SKM-1 (cell line): ENCODE results near the gene SOS1.
A peak's percentile ranks its signal among the peaks of the same experiment; 100 is the strongest.
"Not testable (repeated sequence)": the region's sequence is repeated elsewhere in the genome, so short reads cannot be mapped to it uniquely, and the experiment has no call there.

Experiments used
- DNase-seq: peaks from one replicate; lab custom pipeline; 2025; ENCODE audit not compliant: unreplicated experiment; lab: John Stamatoyannopoulos, UW

SOS1 gene

DNA sequence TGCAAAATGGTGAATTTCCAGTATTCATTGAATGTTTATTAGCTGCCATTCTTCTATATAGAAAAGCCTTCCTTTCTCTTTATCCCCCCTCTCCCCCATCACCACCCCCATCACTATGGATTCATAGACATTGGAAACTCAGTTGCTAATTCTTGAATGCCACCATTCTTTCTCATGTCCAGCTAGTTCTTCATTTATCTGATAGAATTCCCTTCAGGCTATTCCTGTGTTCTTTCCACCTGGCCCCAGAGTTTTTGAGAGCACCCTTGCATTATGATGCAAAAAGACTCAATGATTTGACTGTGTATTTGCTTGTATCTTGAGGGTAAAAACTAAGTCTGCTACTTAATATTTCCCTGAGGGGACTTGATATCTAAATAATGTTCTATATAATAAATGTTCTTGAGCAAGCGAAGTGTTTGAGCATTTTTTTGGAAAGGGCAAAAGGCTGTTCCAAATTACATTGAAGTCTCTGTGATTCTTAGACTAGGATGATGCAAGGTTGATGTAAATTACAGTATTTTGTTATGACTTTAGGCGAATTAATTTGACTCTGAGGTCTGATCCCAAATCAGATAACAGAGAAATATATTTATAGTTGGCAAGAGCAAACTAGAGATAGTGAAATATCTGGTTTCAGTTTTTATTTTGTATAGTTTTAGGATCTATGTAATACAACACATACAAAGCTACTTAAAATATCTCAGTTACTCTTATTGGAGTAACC, 18.8 kb upstream of the SOS1 start:
- DNase-seq: no peak

DNA sequence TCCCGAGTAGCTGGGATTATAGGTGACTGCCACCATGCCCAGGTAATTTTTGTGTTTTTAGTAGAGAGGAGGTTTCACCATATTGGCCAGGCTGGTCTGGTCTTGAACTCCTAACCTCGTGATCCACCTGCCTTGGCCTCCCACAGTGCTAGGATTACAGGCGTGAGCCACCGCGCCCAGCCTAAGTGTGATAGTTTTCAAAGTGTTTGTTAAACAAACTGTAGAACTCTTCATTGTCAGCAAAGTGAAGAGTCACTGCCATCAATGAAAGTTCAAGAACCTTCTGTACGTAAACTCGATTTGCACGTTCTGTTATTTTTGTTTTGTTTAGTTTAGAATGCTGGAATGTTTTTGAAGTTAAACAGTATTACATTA, 18.0 kb upstream of the SOS1 start:
- no peak for DNase-seq

DNA sequence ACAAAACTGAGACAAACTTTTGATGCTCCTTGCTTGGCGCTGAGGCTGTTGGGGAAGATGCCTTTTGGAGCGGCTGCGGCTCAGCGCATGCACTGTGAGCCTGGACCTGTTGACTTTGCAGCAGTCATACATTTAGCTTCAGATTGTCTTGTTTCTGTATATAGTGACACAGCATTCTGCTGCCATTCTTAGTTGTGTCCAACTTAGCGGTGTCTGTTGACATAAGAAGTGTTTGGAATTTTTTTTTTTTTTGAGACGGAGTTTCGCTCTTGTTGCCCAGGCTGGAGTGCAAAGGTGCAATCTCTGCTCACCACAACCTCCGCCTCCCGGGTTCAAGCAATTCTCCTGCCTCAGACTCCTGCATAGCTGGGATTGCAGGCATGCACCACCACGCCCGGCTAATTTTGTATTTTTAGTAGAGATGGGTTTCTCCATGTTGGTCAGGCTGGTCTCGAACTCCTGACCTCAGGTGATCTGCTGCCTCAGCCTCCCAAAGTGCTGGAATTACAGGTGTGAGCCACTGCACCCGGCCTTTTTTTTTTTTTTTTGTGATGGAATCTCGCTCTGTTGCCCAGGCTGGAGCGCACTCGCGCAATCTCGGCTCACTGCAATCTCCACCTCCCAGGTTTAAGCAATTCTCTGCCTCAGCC, 17.5 kb upstream of the SOS1 start:
- not testable (repeated sequence) for DNase-seq

DNA sequence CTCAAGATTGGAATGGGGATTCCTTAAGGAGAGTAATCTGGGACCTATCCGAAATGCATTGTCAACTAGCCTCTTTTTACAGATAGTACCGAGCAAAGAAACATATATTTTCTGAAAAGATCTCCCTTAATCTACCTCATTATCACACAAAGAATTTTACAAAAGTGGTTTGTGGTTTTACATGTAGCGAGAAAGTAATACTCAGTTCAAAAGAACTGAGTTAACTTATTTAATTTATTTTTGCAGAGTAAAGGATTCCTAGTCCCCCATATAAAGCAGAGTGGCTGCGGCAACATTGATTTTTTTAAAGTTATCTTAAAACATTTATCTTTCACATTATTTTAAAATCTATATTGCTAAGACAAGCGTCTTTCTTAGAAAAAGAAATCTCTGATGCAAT, 15.9 kb upstream of the SOS1 start:
- DNase-seq: no peak

DNA sequence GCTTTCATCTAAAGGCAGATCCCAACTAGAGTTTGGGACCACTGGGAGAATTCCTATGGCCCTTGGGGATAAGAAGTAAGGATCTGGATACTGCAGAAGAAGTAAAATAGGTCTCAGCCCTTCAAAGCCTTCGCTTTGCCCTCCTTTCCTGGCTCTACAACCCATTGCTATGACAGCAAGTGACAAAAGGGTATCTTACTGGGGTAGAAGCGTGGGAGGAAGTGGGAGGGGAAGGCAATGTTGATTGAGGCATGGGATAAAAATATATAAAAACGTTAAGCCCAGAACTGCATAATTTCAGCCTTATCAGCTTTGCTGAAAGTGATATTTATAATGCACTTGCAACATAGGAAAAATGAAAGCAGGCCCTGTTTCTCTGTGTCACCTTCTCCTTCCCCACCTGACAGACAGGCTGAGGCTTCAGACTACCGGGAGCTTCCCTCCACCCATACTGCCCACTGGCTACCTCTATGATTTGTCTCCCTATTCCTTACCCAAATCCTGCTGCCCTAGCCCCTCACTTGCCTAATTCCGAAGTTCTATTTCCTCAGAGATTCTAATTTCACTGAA, 14.9 kb upstream of the SOS1 start:
- no peak for DNase-seq

DNA sequence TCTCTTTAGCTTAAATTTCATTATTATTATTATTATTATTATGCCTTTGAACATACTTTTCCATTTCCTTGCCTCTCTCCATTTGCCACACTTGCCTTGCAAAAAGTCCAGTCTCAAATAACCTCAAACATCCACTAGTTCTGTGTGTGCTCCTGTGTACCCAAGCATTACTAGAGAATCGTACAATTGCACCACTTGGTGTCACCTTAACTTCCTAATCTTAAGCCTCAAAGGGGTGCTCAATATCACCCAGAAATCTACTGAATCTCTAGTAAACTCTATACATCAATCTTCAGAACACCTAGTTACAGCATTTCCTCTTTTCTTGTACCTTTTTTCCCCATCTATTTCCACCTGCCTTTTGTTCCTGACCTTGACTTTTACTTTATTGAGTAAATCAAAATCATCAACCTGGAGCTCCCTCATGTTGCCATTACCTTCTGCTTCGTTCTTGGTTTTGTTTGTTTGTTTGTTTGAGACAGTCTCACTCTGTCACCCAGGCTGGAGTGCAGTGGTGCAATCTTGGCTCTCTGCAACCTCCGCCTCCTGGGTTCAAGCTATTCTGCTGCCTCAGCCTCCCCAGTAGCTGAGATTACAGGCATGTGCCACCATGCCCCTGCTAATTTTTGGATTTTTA, 12.5 kb upstream of the SOS1 start:
- DNase-seq: no peak

DNA sequence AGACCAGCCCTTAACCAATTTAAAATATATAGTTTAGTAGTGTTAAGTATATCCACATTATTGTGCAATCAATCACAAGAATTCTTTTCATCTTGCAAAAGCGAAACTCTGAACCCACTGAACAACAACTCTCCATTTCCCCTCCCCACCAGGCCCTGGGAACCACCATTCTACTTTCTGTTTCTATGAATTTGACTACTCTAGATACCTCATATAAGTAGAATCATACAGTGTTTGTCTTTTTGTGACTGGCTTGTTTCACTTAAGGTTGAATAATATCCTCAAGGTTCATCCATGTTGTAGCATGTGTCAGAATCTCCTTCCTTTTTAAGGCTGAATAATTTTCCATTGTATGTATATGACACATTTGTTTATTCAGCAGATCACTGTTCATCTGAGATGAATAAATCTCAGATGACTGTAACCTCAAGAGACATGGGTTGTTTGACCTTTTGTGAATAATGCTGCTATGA, 8.1 kb upstream of the SOS1 start:
- DNase-seq: no peak

DNA sequence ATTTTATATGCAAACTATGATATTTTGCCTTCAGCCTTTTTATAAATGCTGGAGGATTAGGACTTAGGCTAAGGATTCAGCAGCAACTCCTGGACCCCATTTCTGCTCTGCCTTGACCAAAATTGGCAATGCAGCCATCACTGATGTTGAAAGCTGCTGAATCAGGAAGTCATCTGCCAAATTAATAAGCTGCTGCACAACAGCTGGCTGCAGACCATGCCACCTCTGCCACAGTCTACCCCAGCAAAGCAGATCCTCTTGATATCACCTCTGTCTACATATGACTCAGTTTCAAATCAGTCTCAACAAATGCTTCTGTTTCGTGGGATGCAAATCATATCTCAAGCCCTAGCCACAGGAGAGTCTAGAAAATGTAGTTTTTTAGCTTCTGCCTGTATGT, 7.1 kb upstream of the SOS1 start:
- DNase-seq: no peak

DNA sequence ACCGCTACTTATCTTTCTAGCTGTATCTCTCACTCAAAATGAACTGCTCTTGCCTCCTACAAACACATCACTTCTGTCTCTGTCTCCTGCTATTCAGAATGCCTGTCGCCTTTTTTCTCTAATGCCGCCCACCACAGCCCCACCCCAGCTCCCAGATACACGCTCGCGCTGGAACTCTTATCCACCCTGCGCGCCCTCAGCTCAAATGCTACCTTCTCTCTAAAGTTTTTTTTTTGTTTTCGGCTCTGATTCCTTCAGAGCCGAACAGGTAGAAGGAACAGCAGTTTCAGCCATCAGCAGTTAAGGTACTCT, 3.9 kb upstream of the SOS1 start:
- no peak for DNase-seq

DNA sequence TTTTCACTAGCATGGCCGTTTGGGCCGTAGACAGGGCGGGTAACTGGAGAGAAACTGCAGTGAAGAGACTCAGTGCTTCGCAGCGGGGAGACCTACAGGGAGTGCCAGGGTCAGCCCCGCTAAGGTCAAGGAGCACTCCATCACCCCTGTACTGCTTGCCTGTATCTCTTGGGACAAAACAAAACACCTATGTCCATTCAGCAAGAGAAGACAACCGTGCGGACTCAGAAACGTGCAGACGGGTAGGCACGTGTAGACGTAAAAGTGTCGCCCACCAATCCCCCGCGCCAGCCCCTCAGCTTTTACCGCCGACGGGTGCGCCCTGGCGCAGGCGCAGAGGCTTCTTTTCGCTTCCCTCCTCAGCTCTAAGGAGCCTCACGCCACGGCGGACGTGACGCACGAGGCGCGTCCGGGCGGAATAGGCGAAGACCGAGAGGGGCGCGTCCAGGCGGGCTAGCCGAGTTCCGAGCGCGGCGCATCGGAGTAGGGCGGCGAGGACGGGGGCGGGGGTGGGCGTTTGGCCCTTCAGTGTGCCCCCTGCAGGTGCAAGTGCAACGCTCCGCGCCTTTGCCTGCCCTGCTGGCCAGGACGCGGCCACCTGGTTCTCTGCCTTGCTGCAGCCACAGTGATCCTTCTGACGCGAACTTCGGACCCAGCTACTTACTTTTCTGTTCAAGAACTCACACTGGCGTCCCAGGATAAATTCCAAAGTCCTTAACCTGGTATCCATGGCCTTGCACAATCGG, 3.3 kb upstream of the SOS1 start:
- DNase-seq: peak; percentile 82

DNA sequence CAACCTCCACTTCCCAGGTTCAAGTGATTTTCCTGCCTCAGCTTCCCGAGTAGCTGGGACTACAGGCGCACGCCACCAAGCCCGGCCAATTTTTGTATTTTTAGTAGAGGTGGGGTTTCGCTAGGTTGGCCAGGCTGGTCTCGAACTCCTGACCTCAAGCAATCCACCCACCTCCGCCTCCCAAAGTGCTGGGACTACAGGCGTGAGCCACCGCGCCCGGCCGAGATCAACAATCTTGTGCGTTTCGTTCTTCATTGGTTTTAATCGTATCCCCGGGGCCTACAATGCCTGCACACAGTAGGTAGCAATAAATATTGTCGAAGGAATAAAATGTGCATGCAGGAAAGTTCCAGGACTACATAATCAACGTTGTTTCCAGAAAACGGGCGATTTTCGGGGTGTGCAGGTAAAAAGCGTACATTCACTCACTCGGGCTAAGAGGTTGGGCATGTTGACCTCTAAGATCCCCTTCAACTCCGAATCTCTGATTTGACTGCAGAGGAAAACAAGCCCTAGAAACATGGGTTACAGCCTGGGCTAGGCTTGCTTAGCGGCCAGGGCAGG, 2.7 kb upstream of the SOS1 start:
- DNase-seq: no peak

DNA sequence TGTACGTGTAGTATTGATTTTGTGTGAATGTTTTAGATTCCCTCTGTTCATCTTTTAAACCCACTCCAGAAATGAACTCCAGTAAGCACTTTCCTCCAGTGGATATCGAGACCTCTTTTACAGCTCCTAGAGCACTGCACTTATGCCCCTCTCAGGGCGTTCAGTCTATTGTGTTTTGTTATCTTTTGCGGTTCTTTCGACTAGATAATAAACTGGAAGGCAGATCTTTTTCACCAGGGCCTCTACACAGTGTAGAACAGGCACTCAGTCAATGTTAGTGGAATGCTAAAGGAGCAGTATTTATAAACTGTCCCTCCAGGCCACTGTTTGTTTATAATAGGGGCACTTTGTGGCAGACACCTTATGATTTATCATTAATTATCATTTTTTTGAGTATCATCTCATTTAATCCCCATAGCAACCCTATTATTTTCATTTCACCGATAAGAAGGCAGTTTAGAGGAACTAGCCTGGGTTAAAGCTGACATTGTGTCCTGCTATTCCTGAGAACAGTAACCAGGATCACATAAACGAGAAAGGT, 742 bp upstream of the SOS1 start:
- no peak for DNase-seq

DNA sequence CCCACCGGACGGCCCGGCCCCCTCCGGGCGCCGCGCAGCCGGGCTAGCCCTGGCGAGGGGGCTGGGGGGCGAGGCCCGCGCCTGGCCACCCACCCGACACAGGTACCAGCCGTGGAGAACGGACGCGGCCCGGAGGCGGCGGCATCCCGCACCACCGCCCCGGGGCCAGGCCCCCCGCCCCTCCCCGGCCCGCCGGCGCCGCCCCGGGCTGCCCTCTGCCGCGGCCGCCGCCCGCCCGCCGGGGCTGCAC, 405 bp downstream of the SOS1 start:
- no peak for DNase-seq

DNA sequence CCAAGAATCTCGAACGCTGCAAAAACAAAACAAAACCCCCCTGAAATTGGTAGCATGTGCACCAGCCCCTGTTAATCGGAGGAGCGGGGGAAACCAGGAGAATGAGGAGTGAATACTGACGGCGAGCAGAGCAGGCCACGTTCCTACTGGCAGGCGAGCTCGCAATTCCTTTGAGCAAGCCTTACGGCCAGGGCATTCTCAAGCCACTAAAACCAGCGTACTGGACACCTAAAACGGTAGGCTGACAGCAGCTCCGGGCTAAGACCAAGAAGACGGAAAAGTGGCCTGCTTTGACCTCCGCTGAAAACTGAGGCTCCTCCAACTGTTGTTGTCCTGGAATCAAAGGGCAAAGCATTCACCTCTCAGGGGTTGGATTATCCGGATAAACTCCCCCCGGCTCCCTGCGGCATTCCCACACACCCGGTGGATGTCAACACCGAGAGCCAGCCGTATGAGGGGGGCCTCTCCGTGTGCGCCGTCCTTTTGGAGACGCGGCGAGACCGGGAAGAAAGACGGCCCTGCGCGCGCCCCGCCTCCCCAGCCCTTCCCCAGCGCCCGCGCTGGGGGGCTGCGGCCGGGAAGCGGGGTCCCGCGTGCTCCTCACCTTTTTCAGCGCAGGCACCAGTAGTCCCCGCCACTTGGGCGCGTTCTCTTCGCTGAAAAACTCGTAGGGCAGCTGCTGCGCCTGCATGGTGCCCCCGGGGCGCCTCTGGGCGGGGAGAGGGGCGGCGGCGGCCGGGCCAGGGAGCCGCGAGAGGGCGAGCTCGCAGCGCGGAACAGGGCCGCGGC, 925 bp downstream of the SOS1 start:
- no peak for DNase-seq

DNA sequence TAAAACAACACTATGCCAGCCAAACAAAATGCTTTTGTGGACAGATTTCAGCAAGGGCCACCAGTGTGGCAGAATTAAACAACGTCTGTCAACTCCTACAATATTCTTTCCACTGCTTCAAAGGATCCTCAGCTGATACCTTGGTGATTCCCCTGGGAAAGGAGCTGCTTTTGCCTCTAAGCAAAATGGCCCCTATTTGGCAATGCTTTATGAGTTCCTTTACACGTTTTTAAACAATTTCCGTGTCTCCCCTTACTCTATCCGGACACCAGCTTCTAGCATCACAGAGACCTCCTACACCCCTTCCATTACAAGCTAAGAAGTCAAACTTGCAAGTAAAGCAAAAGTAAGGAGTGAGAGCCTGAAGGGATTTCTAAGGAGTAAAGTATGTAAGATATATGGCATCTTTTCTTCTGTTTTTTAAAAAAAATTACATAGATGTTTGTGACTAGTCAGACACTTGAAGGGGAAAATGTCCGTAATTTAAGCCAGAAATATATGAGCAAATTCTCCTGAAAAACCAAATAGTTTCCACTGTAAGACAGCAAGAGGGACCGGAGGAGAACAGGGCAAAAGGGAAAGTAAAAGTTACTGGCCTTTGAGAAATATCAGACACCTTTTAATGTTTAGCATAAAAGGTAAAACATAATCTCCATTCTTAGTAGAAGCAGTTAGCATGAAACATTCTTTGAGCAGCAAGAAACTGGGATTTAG, 1.9 kb downstream of the SOS1 start:
- DNase-seq: no peak

DNA sequence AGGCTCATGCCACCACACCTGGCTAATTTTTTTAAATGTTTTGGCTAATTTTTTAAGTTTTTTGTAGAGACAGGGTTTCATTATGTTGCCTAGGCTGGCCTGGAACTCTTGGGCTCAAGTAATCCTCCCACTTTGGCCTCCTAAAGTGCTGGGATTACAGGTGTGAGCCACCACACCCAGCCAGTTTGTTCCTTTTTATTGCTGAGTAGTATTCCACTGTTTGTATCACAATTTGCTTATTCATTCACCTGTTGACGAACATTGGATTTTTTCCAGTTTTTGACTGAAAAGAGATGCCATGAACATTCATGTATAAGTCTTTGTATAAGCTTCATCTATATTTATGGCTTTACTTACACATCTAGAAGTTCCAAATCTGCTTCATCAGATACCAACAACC, 5.3 kb downstream of the SOS1 start:
- DNase-seq: no peak

DNA sequence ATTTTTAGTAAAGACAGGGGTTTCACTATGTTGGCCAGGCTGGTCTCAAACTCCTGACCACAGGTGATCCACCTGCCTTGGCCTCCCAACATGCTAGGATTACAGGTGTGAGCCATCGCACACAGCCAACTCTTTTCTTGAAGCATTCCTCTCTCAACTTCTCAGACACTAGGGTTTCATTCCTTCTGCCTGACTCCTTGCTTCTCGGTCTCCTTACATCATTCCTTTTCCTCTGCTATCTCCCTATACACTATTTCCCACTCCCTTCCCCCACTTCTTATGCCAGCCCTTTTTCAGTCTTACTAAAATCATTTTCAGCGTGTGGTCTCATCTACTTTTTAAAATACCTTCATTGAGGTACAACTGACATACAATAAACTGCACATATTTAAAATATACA, 6.1 kb downstream of the SOS1 start:
- no peak for DNase-seq

DNA sequence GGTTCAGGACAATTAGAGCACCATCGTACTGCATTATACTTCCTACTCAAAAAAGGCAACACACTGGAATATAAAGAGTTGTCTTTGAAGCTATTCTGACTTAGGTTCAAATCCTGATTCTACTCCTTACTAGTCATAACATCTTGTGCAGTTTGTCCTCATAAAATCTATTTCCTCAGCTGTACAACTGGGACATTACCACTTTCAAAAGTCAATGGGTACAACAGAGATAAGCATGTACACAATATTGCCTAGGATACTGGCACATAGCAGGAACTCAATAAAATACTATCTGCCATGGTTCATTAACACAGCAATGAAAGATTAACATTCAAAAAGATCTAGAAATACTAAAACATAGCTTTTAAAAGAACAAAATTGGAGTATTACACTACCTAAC, 11.3 kb downstream of the SOS1 start:
- DNase-seq: no peak

DNA sequence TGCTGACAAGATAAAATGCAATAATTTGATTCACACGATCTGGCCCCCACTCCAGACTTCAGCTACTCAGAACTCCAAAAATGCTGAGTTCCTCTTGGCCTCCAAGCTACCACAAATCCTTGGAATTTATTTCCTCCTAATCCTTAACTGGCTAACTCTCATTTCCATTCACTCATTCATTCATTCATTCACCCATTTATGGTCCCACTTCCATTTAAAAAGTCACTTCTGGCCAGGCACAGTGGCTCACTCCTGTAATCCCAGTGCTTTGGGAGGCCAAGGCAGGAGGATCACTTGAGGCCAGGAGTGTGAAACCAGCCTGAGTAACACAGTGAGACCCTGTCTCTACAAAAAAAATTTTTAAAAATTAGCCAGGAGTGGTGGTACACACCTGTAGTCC, 12.5 kb downstream of the SOS1 start:
- no peak for DNase-seq

DNA sequence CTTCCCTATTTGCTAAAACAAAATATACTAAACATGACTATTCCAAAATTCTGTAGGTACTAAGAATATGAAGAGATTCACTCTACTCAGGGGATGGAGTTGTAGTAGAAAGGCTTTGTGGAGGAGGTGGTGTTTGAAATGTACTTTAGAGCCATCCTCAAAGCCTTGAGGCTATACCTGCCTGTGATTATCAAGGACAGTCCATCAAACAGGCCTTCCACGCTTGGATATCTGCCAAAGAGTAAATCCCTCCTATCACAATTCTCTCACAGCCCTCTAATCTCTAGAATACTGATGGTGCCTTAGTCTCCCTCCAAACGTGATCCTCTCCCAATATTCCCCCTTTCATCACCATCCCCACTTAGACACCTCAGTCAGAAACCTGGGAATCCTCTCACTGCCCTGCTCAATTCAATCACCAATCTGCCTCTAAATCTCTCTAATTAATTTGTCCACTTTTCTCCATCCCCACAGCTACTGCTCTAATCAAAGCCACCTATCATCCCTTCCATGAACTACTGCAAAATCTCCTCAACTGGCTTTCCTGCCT, 13.1 kb downstream of the SOS1 start:
- DNase-seq: no peak
